HEK293 (cell line): ENCODE results near the gene PDGFC.

ENCODE experiments used
- TCF7L2 ChIP-seq: IDR thresholded peaks from 2 replicates; pipeline ENCODE4 v1.6.1; 2011; ENCODE audit warnings: low read depth, mild to moderate bottlenecking, inconsistent platforms, low read length, moderate library complexity, borderline replicate concordance
- ZNF518A ChIP-seq: fragments of 450-650 bp; formaldehyde crosslinking; conservative IDR thresholded peaks from 2 replicates; pipeline ENCODE4 v1.5.1; 2016; ENCODE audit warnings: low read depth, missing biosample characterization, missing genetic modification characterization
- ZNF692 ChIP-seq: fragments of 450-650 bp; formaldehyde crosslinking; IDR thresholded peaks from 2 replicates; pipeline ENCODE4 v1.5.1; 2016; ENCODE audit warnings: missing biosample characterization, missing genetic modification characterization
- ZNF768 ChIP-seq: fragments of 450-650 bp; formaldehyde crosslinking; IDR thresholded peaks from 2 replicates; pipeline ENCODE4 v1.5.1; 2018; ENCODE audit warnings: missing biosample characterization, mild to moderate bottlenecking, missing genetic modification characterization
- TF ChIP-seq, protein P1 (sequence below): fragments of 450-650 bp; formaldehyde crosslinking; IDR thresholded peaks from 2 replicates; pipeline ENCODE4 v1.5.1; 2016; ENCODE audit warnings: missing biosample characterization, missing genetic modification characterization
- TF ChIP-seq, protein P2 (sequence below): fragments of 450-650 bp; formaldehyde crosslinking; IDR thresholded peaks from 2 replicates; pipeline ENCODE4 v1.5.1; 2016; ENCODE audit warnings: missing biosample characterization, missing genetic modification characterization

- TF ChIP-seq, protein P1, sequence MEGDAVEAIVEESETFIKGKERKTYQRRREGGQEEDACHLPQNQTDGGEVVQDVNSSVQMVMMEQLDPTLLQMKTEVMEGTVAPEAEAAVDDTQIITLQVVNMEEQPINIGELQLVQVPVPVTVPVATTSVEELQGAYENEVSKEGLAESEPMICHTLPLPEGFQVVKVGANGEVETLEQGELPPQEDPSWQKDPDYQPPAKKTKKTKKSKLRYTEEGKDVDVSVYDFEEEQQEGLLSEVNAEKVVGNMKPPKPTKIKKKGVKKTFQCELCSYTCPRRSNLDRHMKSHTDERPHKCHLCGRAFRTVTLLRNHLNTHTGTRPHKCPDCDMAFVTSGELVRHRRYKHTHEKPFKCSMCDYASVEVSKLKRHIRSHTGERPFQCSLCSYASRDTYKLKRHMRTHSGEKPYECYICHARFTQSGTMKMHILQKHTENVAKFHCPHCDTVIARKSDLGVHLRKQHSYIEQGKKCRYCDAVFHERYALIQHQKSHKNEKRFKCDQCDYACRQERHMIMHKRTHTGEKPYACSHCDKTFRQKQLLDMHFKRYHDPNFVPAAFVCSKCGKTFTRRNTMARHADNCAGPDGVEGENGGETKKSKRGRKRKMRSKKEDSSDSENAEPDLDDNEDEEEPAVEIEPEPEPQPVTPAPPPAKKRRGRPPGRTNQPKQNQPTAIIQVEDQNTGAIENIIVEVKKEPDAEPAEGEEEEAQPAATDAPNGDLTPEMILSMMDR (tag by site-specific recombination): no peak
- TF ChIP-seq ZNF518A (tag by site-specific recombination) (no peak), ZNF692 (no peak), ZNF768 (tag by site-specific recombination) (no peak), TCF7L2 (no peak)
- TF ChIP-seq, protein P2, sequence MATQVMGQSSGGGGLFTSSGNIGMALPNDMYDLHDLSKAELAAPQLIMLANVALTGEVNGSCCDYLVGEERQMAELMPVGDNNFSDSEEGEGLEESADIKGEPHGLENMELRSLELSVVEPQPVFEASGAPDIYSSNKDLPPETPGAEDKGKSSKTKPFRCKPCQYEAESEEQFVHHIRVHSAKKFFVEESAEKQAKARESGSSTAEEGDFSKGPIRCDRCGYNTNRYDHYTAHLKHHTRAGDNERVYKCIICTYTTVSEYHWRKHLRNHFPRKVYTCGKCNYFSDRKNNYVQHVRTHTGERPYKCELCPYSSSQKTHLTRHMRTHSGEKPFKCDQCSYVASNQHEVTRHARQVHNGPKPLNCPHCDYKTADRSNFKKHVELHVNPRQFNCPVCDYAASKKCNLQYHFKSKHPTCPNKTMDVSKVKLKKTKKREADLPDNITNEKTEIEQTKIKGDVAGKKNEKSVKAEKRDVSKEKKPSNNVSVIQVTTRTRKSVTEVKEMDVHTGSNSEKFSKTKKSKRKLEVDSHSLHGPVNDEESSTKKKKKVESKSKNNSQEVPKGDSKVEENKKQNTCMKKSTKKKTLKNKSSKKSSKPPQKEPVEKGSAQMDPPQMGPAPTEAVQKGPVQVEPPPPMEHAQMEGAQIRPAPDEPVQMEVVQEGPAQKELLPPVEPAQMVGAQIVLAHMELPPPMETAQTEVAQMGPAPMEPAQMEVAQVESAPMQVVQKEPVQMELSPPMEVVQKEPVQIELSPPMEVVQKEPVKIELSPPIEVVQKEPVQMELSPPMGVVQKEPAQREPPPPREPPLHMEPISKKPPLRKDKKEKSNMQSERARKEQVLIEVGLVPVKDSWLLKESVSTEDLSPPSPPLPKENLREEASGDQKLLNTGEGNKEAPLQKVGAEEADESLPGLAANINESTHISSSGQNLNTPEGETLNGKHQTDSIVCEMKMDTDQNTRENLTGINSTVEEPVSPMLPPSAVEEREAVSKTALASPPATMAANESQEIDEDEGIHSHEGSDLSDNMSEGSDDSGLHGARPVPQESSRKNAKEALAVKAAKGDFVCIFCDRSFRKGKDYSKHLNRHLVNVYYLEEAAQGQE: no peak
Observed at GRCh38 chr4:157005831-157006230, 34.2 kb upstream of the PDGFC start.
